Lung (tissue), 12 donors: ENCODE results near the gene DSE. TPM values are rescaled to one million over a fixed set of nuclear protein-coding genes. Genes with fewer than 3 reads are reported as not detected.
"Not testable (repeated sequence)": the region's sequence is repeated elsewhere in the genome, so short reads cannot be mapped to it uniquely, and the experiment has no call there.

Source experiments
- ATAC-seq: fragments of 200-7000 bp; cut with Tn5 transposase; one replicate; pipeline ENCODE4 v1.9.1; 2020; ENCODE audit warnings: moderate number of reproducible peaks; ENCODE audit not compliant: insufficient read depth, low FRiP score
- DNase-seq, 3 donors: peaks; one replicate each; pipeline ENCODE4 v3.0.0-alpha.2; 2013 to 2017
- H3K27ac ChIP-seq, 2 donors: one replicate each; pipeline ENCODE4 v1.5.1; 2013; ENCODE audit warnings: mild to moderate bottlenecking in 2 of 2, moderate library complexity in 2 of 2, control low read depth in 1 of 2, inconsistent platforms in 1 of 2, low read depth in 1 of 2, low read length in 1 of 2
- H3K27me3 ChIP-seq, 3 donors: one replicate each; pipeline ENCODE4 v1.5.1; 2013; ENCODE audit warnings: low read length in 2 of 3; ENCODE audit not compliant: control insufficient read depth in 3 of 3, insufficient read depth in 3 of 3
- H3K36me3 ChIP-seq, 4 donors: one replicate each; pipeline ENCODE4 v1.5.1; 2013; ENCODE audit warnings: low read length in 4 of 4, mild to moderate bottlenecking in 1 of 4, moderate library complexity in 1 of 4; ENCODE audit not compliant: control insufficient read depth in 4 of 4, insufficient read depth in 4 of 4
- H3K4me1 ChIP-seq, 5 donors: one replicate each; pipeline ENCODE4 v1.5.1; 2013; ENCODE audit warnings: low read length in 5 of 5, mild to moderate bottlenecking in 2 of 5, moderate library complexity in 1 of 5; ENCODE audit not compliant: control insufficient read depth in 5 of 5, insufficient read depth in 5 of 5
- H3K4me3 ChIP-seq: one replicate; pipeline ENCODE4 v1.5.1; 2013; ENCODE audit warnings: mild to moderate bottlenecking, control low read depth, moderate library complexity
- H3K9ac ChIP-seq, 2 donors: one replicate each; pipeline ENCODE4 v1.5.1; 2013; ENCODE audit warnings: low read length in 2 of 2, control low read depth in 1 of 2; ENCODE audit not compliant: insufficient read depth in 1 of 2
- H3K9me3 ChIP-seq, 4 donors: one replicate each; pipeline ENCODE4 v1.5.1; 2013; ENCODE audit warnings: low read length in 3 of 4, mild to moderate bottlenecking in 1 of 4, moderate library complexity in 1 of 4; ENCODE audit not compliant: control insufficient read depth in 4 of 4, insufficient read depth in 3 of 4
- WGBS, 2 donors: extraction: QIAGEN DNeasy Blood & Tissue Kit; methylation state at CpG; one replicate each; pipeline ENCODE4 v1.1.7; 2013; 5-methylcytosine and 5-hydroxymethylcytosine counted together
- polyA plus RNA-seq, 2 donors: library from polyadenylated mRNA; stranded (reverse); fragments of 200-250 nt; gene quantifications; one replicate each; pipeline ENCODE4 v1.2.1, GENCODE V29; 2013
- total RNA-seq, 2 donors: library from RNA; depleted of rRNA in 1 of 2; stranded (reverse); fragments of >200 nt in 1 of 2; gene quantifications; one replicate each; pipeline ENCODE4 v1.2.1, GENCODE V29; 2014 to 2021
- TF ChIP-seq, protein P1 (sequence below): IDR thresholded peaks from 2 replicates; pipeline ENCODE4 v1.5.1; 2012; ENCODE audit warnings: mild to moderate bottlenecking; ENCODE audit errors: control extremely low read depth, extremely low read depth
- donor health status: control.
- donor health status: control.
- donor health status: Bipolar disorder and iron deficiency.
- donor health status: healthy.
- donor health status: DM: yes; HTN: yes; CAD: no.

DSE gene
- total and polyA plus RNA-seq, 4 donors = 5.4 to 46.9 (median 42.4) TPM

GRCh38 chr6:116335612-116336215 lies 35.0 kb upstream of the DSE start:
- Histone ChIP-seq H3K36me3 (no peaks in the 10 kb centered on the region), H3K4me3 (no peak overlapping the region), H3K27me3 (no peaks in the 10 kb centered on the region), H3K9me3 (no peaks in the 10 kb centered on the region), H3K4me1 (no peaks in the 10 kb centered on the region), H3K9ac (no peak overlapping the region), H3K27ac (no peak overlapping the region)
- DNase-seq (no peak), ATAC-seq (no peak)
- 95% methylated on average over 1 of the region's 1 CpG for WGBS, 2 donors
- TF ChIP-seq, protein P1, sequence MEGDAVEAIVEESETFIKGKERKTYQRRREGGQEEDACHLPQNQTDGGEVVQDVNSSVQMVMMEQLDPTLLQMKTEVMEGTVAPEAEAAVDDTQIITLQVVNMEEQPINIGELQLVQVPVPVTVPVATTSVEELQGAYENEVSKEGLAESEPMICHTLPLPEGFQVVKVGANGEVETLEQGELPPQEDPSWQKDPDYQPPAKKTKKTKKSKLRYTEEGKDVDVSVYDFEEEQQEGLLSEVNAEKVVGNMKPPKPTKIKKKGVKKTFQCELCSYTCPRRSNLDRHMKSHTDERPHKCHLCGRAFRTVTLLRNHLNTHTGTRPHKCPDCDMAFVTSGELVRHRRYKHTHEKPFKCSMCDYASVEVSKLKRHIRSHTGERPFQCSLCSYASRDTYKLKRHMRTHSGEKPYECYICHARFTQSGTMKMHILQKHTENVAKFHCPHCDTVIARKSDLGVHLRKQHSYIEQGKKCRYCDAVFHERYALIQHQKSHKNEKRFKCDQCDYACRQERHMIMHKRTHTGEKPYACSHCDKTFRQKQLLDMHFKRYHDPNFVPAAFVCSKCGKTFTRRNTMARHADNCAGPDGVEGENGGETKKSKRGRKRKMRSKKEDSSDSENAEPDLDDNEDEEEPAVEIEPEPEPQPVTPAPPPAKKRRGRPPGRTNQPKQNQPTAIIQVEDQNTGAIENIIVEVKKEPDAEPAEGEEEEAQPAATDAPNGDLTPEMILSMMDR = no peak

DNA sequence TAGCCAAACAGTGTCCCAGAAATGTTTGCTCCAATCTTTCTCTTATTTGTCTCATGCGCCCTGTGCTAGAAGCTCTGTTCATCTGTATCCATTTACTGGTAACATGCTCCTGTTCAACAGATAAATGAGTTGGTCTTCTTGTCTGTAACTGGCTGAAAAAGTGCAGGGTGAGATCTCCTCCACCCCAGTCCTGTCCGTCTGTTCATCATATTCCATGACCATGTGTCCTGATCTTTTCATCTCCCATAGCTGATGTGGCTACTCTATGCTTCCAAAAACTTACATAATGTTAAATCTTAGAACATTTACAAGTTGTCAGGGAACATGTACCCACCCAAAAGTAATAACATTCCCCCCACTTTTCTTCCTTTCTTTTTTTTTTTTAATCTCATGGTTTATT lies 31.8 kb upstream of the DSE start:
- H3K4me1 ChIP-seq = no peaks in the 10 kb centered on the region
- no peaks in the 10 kb centered on the region for H3K36me3 ChIP-seq
- no peak overlapping the region for H3K9ac ChIP-seq
- no peaks in the 10 kb centered on the region for H3K9me3 ChIP-seq
- H3K27me3 ChIP-seq = no peaks in the 10 kb centered on the region
- no peak for DNase-seq
- H3K4me3 ChIP-seq = no peak overlapping the region
- no peak for ATAC-seq
- TF ChIP-seq, protein P1 = no peak
- 92 to 97% methylated on average over 2 of the region's 2 CpGs for WGBS, 2 donors
- H3K27ac ChIP-seq = no peak overlapping the region

GRCh38 chr6:116340625-116341024 lies 30.1 kb upstream of the DSE start:
- DNase-seq, H3K9ac ChIP-seq, ATAC-seq, H3K36me3 ChIP-seq, H3K4me1 ChIP-seq, H3K27ac ChIP-seq, H3K27me3 ChIP-seq, H3K4me3 ChIP-seq, H3K9me3 ChIP-seq: not testable (repeated sequence)
- WGBS, 2 donors = 96% methylated on average over 5 of the region's 5 CpGs

DNA sequence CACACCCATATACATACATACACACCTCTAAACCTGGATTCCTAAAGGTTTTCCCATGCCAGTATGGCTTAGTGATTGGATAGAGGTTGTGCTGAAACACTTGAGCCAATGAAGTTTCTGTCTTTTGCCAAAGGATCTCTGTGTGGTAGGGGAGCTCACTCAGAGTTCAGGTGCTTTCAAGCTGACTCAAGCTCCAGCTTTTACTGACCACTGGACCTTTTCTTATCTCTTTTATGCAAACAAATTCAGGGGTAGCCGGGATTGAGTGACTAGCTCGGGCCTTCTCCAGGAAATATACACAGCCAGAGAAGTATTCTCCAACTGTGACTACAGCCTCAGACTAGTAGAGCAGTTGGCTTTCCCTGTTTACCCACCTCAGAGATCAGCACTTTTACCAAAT lies 21.5 kb upstream of the DSE start:
- no peak overlapping the region for H3K4me3 ChIP-seq
- TF ChIP-seq, protein P1 = no peak
- H3K9ac ChIP-seq = no peak overlapping the region
- peaks cover 0 to 3% (median 0%) of the 10 kb centered on the region in 5 donors for H3K4me1 ChIP-seq
- no peak for ATAC-seq
- H3K27me3 ChIP-seq = no peaks in the 10 kb centered on the region
- no peak overlapping the region for H3K27ac ChIP-seq
- WGBS, 2 donors = 54 to 62% methylated on average over 2 of the region's 2 CpGs
- no peaks in the 10 kb centered on the region for H3K9me3 ChIP-seq
- H3K36me3 ChIP-seq = no peaks in the 10 kb centered on the region
- no peak for DNase-seq
